B cell (primary cell): ENCODE measurements around the gene HOMER1. TPM values are rescaled to one million over a fixed set of nuclear protein-coding genes. Genes with fewer than 3 reads are reported as not detected.

ENCODE experiments used
- ATAC-seq: fragments of 200-7000 bp; cut with Tn5 transposase; one replicate; pipeline ENCODE4 v1.10.0; 2021; ENCODE audit warnings: low read depth, mild to moderate bottlenecking, moderate number of reproducible peaks, moderate library complexity
- CTCF ChIA-PET: fragments of 350-600 bp; sonication (Branson Sonifier 250); formaldehyde crosslinking; loops from one replicate; lab custom pipeline; 2021; ENCODE audit warnings: antibody characterized with exemption, inconsistent platforms; lab: Charles Lee
- POLR2A ChIA-PET: fragments of 350-600 bp; sonication (Branson Sonifier 250); formaldehyde crosslinking; loops from one replicate; lab custom pipeline; 2021; ENCODE audit warnings: antibody characterized with exemption; lab: Charles Lee
- DNase-seq: peaks from one replicate; pipeline ENCODE4 v3.0.0; 2013
- H2AFZ ChIP-seq: 2 replicates; pipeline ENCODE4 v1.6.1; 2012; ENCODE audit warnings: mild to moderate bottlenecking, low read depth, low read length; ENCODE audit not compliant: insufficient read depth, poor library complexity, severe bottlenecking
- H3K27ac ChIP-seq, 2 donors: 1 replicate in 1 of 2; 2 replicates in 1 of 2; pipeline ENCODE4 v1.5.1; 2012 to 2013; ENCODE audit warnings: low read length in 2 of 2, mild to moderate bottlenecking in 2 of 2, moderate library complexity in 1 of 2
- H3K27me3 ChIP-seq, 4 experiments: fragments of 200-600 bp in 1 of 4; sonication (generic) in 1 of 4; replicated peaks in 1 of 4; 1 replicate in 2 of 4; 2 replicates in 2 of 4; pipeline versions ENCODE4 v1.6.1 to v1.7.0; 2013 to 2016; ENCODE audit warnings: low read length in 3 of 4, mild to moderate bottlenecking in 2 of 4, mixed read lengths in 1 of 4, moderate library complexity in 1 of 4; ENCODE audit not compliant: insufficient read depth in 4 of 4, control insufficient read depth in 3 of 4; ENCODE audit errors: control extremely low read depth in 1 of 4
- H3K36me3 ChIP-seq, 2 experiments: replicated peaks in 1 of 2; 1 replicate in 1 of 2; 2 replicates in 1 of 2; pipeline versions ENCODE4 v1.6.1 to v1.7.1; 2013; ENCODE audit warnings: low read length in 1 of 2; ENCODE audit not compliant: insufficient read depth in 2 of 2, control insufficient read depth in 1 of 2; ENCODE audit errors: control extremely low read depth in 1 of 2, extremely low read depth in 1 of 2
- H3K4me1 ChIP-seq, 2 donors: fragments of 200-600 bp in 1 of 2; sonication (generic) in 1 of 2; 1 replicate in 1 of 2; 2 replicates in 1 of 2; pipeline versions ENCODE4 v1.5.1 to v1.6.1; 2013 to 2017; ENCODE audit warnings: low read length in 2 of 2; ENCODE audit not compliant: control insufficient read depth in 2 of 2, insufficient read depth in 2 of 2
- H3K4me2 ChIP-seq: replicated peaks from 2 replicates; pipeline ENCODE3; 2012; ENCODE audit warnings: mild to moderate bottlenecking, low read depth, low read length; ENCODE audit not compliant: poor library complexity, severe bottlenecking
- H3K4me3 ChIP-seq, 5 experiments: fragments of 200-600 bp in 1 of 5; sonication (generic) in 1 of 5; 1 replicate in 3 of 5; 2 replicates in 2 of 5; pipeline versions ENCODE4 v1.5.1 to v1.7.0; 2011 to 2016; ENCODE audit warnings: low read length in 4 of 5, mild to moderate bottlenecking in 4 of 5, low read depth in 2 of 5, control low read depth in 1 of 5, moderate library complexity in 1 of 5; ENCODE audit not compliant: insufficient read depth in 1 of 5; ENCODE audit errors: control extremely low read depth in 1 of 5, extremely low read depth in 1 of 5
- H3K79me2 ChIP-seq: fragments of 200-600 bp; sonication (generic); one replicate; pipeline ENCODE4 v1.6.0; 2016; ENCODE audit warnings: low read length; ENCODE audit not compliant: control insufficient read depth, insufficient read depth
- H3K9ac ChIP-seq: fragments of 200-600 bp; sonication (generic); 2 replicates; pipeline ENCODE4 v1.6.1; 2017; ENCODE audit warnings: mild to moderate bottlenecking, low read length, moderate library complexity
- H3K9me3 ChIP-seq, 3 donors: one replicate each; pipeline versions ENCODE4 v1.6.1 to v1.7.1; 2013; ENCODE audit warnings: low read length in 2 of 3; ENCODE audit not compliant: control insufficient read depth in 2 of 3, insufficient read depth in 1 of 3; ENCODE audit errors: control extremely low read depth in 1 of 3
- H4K20me1 ChIP-seq: 2 replicates; pipeline ENCODE4 v1.6.0; 2012; ENCODE audit warnings: mild to moderate bottlenecking, low read length; ENCODE audit not compliant: insufficient read depth, control insufficient read depth, poor library complexity, severe bottlenecking
- H3K27ac Mint-ChIP-seq: one replicate; pipeline ENCODE4 v1.8.0; 2021; ENCODE audit warnings: mixed read lengths
- H3K27me3 Mint-ChIP-seq: one replicate; pipeline ENCODE4 v1.8.0; 2021; ENCODE audit warnings: mixed read lengths
- H3K4me1 Mint-ChIP-seq: one replicate; pipeline ENCODE4 v1.8.0; 2021; ENCODE audit warnings: mixed read lengths
- H3K4me3 Mint-ChIP-seq: one replicate; pipeline ENCODE4 v1.8.0; 2021; ENCODE audit warnings: mixed read lengths
- H3K9me3 Mint-ChIP-seq: one replicate; pipeline ENCODE4 v1.8.0; 2022; ENCODE audit warnings: mixed read lengths; ENCODE audit not compliant: insufficient read depth
- EZH2 ChIP-seq: IDR thresholded peaks from 2 replicates; pipeline ENCODE4 v1.6.1; 2012; ENCODE audit warnings: borderline replicate concordance, low read depth, mild to moderate bottlenecking, moderate library complexity, low read length; ENCODE audit not compliant: insufficient read depth, poor library complexity, severe bottlenecking
- WGBS: methylation state at CpG from one replicate; pipeline ENCODE4 v1.1.5; 2013; ENCODE audit warnings: missing lambda C conversion rate; ENCODE audit not compliant: insufficient coverage; 5-methylcytosine and 5-hydroxymethylcytosine counted together
- intact Hi-C: fragments of 100-400 bp; cut with micrococcal nuclease; formaldehyde crosslinking; loops from one replicate; pipeline ENCODE4 v1.10.0; 2022
- polyA plus RNA-seq: library from polyadenylated mRNA; depleted of rRNA; stranded (reverse); fragments of >200 nt; gene quantifications from 2 replicates; pipeline ENCODE4 v1.2.3, GENCODE V29; 2012
- total RNA-seq, 2 donors: library from RNA; stranded (reverse); fragments of 120-200 nt in 1 of 2; gene quantifications; 1 replicate in 1 of 2; 2 replicates in 1 of 2; pipeline versions ENCODE4 v1.2.3 to v1.2.4, GENCODE V29; 2013 to 2022
- TF ChIP-seq, protein P1 (sequence below): fragments of 200-600 bp; IDR thresholded peaks from one replicate; pipeline ENCODE4 v1.8.0; 2022; ENCODE audit warnings: antibody characterized with exemption, mild to moderate bottlenecking

HOMER1 gene
- total and polyA plus RNA-seq, 2 donors (not counting 1 experiment from before 2014, with no cell fraction given), result 0.63 to 5.4 TPM

DNA sequence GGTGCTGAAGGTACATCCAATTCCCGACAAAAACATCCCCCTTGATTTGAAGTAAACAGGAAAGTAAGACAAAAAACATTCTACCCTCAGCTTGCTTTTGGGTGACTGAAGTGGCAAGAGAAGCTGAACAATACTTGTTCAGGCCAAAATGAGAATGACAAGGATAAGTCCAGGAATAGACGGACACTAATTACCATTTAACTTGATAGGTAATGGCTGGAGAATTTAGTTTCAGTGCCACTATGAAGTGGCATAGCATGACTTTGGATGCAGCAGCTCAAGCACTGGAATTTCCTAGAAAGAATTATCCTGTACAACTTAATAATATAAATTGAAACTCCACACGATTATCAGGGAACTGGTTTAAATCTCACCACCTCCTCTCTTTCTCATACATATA is 49.7 kb downstream of the HOMER1 start:
- Histone ChIP-seq H3K27ac (no peak overlapping the region), H3K4me1 (no peaks in the 10 kb centered on the region), H3K27me3 (no peaks in the 10 kb centered on the region), H3K9ac (no peak overlapping the region), H3K79me2 (no peaks in the 10 kb centered on the region), H3K4me2 (no peak overlapping the region), H3K9me3 (no peaks in the 10 kb centered on the region), H3K36me3 (no peaks in the 10 kb centered on the region), H3K4me3 (no peak overlapping the region), H4K20me1 (no peaks in the 10 kb centered on the region), H2AFZ (no peak overlapping the region)
- ChIA-PET POLR2A (no interaction called here), CTCF (interaction anchor here (0.7 to 5.2 kb wide), 7 partner anchors 16 to 442 kb away, joined by 3 to 64 read pairs (median 10); no protein-coding TSS in a partner anchor)
- intact Hi-C loops, result loop anchor here (1.0 kb wide), 2 partner anchors 439 to 443 kb away; no protein-coding TSS in a partner anchor
- WGBS, result 90% methylated on average over 2 of the region's 3 CpGs
- TF ChIP-seq, protein P1, sequence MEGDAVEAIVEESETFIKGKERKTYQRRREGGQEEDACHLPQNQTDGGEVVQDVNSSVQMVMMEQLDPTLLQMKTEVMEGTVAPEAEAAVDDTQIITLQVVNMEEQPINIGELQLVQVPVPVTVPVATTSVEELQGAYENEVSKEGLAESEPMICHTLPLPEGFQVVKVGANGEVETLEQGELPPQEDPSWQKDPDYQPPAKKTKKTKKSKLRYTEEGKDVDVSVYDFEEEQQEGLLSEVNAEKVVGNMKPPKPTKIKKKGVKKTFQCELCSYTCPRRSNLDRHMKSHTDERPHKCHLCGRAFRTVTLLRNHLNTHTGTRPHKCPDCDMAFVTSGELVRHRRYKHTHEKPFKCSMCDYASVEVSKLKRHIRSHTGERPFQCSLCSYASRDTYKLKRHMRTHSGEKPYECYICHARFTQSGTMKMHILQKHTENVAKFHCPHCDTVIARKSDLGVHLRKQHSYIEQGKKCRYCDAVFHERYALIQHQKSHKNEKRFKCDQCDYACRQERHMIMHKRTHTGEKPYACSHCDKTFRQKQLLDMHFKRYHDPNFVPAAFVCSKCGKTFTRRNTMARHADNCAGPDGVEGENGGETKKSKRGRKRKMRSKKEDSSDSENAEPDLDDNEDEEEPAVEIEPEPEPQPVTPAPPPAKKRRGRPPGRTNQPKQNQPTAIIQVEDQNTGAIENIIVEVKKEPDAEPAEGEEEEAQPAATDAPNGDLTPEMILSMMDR, result no peak
- TF ChIP-seq EZH2, result no peak
- ATAC-seq (no peak), DNase-seq (no peak)
- Mint-ChIP-seq H3K27me3 (peaks cover 5% of the 10 kb centered on the region), H3K9me3 (no peaks in the 10 kb centered on the region), H3K4me3 (no peak overlapping the region), H3K27ac (no peak overlapping the region), H3K4me1 (peaks cover 2% of the 10 kb centered on the region)

DNA sequence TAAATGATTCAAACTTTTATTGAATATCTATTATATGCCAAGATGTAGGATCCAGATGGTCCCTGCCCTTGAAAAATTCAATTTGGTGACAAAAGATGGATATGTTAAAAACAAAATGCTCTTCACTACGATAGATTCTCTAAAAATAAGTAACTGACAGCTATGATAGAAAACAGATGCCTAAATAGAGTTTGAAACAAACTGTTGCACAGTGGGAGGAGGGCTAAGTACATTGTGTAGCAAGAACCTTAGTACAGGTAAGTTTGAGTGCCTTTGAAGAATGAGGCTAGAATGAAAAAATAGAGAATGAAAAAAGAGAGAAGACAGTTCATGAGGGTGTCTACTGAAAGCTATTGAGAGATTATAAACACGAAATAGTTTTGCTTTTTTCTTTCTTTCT is 54.3 kb downstream of the HOMER1 start:
- H3K9me3 ChIP-seq, result no peaks in the 10 kb centered on the region
- POLR2A ChIA-PET, result no interaction called here
- no peak overlapping the region for H3K4me2 ChIP-seq
- no peaks in the 10 kb centered on the region for H3K79me2 ChIP-seq
- ATAC-seq, result no peak
- H3K4me1 Mint-ChIP-seq, result peaks cover 5% of the 10 kb centered on the region
- H3K4me3 Mint-ChIP-seq, result no peak overlapping the region
- peaks cover 4% of the 10 kb centered on the region for H3K27me3 Mint-ChIP-seq
- CTCF ChIA-PET, result interaction anchor here (0.7 to 1.0 kb wide), 2 partner anchors 326 to 435 kb away, joined by 3 read pairs; no protein-coding TSS in a partner anchor
- WGBS, result no CpG with 5 or more reads among the region's 2 CpGs
- H3K27ac Mint-ChIP-seq, result no peak overlapping the region
- no peaks in the 10 kb centered on the region for H4K20me1 ChIP-seq
- H3K27ac ChIP-seq, result no peak overlapping the region
- H3K9me3 Mint-ChIP-seq, result no peaks in the 10 kb centered on the region
- H2AFZ ChIP-seq, result no peak overlapping the region
- no peak for DNase-seq
- H3K9ac ChIP-seq, result no peak overlapping the region
- intact Hi-C loops, result no loop called here
- no peaks in the 10 kb centered on the region for H3K4me1 ChIP-seq
- no peak overlapping the region for H3K4me3 ChIP-seq
- TF ChIP-seq EZH2, result no peak
- TF ChIP-seq, protein P1, result no peak
- no peaks in the 10 kb centered on the region for H3K27me3 ChIP-seq
- no peaks in the 10 kb centered on the region for H3K36me3 ChIP-seq
